GM11168 (cell line): ENCODE results near the gene IL4.

ENCODE experiments used
- in situ Hi-C: fragments of 300-500 bp; cut with MboI; formaldehyde crosslinking; loops from one replicate; pipeline ENCODE4 v1.12.0; 2022; ENCODE audit warnings: low sequenced_read_pairs; ENCODE audit not compliant: unreplicated experiment

The IL4 gene

GRCh38 chr5:132669966-132670882 is 3.6 kb upstream of the IL4 start:
- in situ Hi-C loops, result no loop called here

DNA sequence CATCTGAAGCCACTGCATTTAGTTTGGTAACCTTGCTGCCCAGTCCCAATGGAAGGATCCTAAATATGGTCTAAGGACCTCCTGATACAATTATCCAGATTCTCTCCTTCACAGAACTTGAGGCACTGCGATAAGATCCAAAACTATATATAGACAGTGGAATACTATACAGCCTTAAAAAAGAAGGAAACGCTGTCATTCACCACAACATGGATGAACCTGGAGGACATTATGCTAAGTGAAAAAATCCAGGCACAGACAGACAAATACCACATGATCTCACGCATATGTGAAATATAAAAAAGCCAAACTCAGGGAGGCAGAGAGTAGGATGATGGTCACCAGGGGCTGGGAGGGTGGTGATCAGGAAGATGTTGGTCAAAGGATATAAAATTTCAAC is 2.8 kb upstream of the IL4 start:
- in situ Hi-C loops, result no loop called here

- in situ Hi-C loops, result no loop called here
Observed at GRCh38 chr5:132673488-132673887, 301 bp upstream of the IL4 start.

GRCh38 chr5:132674671-132675506 is 1.1 kb downstream of the IL4 start:
- in situ Hi-C loops, result no loop called here

DNA sequence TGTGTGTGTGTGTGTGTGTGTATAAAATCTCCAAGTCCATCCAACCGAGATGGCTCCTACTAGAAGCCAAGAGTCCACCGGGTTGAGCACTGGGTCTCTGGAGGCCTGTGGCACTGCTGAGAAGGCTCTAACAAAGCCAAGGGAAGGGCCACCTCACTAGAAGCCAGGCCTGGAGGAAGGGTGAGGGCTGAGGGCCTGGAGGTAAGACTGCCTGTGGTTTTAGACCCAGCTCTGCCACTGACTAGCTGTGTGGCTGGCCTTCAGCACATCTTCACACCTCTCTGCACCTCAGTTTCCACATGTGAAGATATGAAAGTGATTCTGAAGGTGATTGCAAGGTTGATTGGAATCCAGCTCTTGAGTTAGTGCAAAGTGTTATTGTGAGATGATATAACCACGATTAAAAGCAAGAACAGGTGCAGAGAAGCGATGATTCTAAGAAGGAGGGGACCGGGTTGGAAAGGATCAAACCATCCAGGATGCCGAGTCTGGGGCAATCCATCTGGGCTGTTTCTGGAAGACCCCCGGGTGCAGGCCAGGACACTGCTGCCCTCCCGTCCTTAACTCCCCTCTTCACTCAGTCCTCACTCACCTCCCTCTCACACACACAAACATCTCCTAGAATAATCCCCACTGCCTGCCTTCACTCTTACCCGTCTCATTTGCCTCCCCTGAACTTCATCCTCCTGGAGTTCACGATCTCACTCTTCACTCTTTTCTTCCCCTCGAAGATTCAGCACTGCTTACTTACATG is 2.3 kb downstream of the IL4 start:
- in situ Hi-C loops, result no loop called here

DNA sequence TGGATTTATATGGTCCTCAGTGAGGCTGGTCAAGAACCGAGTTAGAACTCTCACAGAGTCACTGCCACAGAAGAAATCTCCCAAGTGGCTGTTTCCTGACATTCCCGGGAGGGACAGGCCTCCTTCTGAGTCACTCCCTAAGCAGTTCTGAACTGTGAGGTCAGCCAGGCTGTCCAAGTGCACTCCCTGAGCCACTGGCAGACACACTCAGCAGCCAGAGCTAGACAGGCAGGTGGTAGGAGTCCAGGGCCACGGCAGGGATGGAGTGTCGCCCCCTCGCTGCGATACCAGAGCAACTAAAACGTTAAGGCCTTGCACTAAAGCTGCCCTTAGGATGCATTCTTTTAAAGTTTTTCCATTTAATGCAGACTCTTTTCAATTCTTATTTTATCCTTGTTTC is 3.4 kb downstream of the IL4 start:
- in situ Hi-C loops, result no loop called here

DNA sequence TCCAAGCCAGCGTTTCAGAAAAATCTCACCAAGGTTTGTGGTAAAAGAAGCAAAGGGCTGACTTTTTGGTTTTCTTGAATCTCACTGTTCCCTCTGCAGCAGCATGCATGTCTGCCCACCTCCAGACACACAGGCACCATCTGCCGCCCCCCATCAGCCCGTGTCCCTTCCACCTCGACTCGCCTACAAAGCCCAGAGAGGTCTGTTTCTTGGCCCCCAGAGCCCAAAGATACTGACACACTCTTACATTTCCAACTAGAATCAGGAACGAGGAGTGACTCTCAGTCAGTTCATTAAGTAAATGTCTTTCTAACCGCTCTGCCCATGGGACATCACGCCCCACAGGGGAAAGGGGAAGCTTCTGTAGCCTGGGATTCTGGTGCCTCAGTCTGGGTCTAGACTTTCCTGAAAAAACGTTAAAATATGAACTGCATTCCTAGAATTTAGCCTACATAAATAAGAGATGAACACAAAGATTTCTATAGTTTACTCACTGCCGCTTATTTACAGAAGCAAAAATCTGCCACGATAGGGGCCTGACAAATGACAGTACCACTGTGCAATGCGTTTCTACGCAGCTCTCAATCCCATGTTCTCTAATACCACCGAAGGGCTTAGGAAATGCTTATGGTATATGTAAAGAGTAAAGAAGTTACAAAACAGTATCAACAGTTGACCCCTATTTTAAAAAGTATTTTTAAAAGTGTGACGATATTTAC is 4.1 kb downstream of the IL4 start:
- in situ Hi-C loops, result no loop called here

DNA sequence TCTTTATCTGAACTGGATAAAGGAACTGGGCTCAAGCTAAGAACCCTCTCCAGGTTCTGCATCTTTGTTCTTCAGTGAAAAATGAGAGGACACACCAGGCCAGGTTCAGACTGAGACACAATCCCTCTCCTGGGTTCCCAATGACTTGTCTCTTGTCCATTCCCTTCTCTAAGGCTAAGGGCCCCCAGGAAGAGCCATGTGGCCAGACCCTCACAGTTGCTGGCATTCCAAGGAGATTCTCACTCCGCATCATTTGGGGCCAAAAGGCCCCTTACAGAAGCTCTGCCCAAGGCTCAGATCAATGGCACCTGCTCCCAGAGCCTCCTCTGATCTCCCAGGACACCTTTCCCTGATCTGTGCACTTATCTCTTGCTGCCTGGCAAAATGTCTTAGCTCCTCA is 4.9 kb downstream of the IL4 start:
- in situ Hi-C loops, result no loop called here

- in situ Hi-C loops, result no loop called here
Observed at GRCh38 chr5:132679166-132679565, 5.4 kb downstream of the IL4 start.

DNA sequence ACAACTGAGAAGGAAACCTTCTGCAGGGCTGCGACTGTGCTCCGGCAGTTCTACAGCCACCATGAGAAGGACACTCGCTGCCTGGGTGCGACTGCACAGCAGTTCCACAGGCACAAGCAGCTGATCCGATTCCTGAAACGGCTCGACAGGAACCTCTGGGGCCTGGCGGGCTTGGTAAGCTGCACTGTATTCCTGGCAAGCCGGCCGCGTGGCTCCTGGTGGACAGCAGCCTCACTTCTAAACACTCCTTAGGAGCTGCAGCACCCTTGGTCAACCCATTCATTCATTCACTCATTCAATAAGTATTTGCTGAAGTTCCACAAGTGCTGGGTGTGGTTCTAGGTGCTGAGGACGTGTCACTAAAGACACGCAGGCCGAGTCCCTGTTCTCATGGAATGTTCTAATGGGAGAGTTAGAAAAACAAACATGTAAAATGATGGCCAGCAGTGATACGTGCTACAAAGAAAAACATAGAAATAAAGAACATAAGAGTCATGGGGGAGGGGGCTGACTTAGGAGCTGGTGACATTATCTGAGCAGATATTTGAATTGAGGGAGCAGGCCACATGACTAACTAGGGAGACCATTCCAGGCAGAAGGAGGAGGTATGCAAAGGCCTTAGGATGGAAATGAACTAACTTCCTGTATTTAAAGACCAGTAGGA is 6.1 kb downstream of the IL4 start:
- in situ Hi-C loops, result no loop called here

DNA sequence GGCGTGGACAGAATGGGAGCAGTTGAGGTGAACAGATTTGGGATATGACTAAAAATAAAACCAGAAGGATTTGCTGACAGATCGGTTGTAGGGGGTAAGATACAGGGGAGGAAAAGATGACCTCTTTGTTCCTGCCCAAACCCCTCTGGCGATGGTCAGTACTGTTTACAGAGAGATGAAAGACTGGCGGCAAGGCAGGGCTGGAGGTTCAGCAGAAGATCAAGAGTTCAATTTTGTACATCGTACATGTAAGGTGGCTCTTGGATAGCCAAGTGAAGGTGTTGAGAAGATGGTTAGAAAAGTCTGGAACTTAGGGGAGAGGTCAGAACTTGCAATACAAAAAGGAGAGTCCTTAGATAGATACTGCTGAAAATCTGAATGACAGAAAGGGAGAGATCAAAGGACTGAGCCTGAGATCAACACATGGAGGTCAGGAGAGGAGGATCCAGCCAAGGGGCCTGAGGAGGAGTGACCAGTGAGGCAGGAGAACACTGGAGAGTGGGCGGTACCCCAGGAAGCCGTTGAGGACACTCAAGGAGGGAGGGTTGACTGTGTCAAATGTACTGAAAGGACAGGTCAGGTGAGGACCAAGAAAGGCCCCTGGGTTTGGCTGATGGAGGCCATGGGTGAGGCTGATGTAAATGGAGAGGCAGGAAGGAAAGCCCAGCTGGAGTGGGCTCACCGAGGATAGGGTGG is 7.1 kb downstream of the IL4 start:
- in situ Hi-C loops, result no loop called here

- in situ Hi-C loops, result no loop called here
Observed at GRCh38 chr5:132681476-132681831, 7.7 kb downstream of the IL4 start.

DNA sequence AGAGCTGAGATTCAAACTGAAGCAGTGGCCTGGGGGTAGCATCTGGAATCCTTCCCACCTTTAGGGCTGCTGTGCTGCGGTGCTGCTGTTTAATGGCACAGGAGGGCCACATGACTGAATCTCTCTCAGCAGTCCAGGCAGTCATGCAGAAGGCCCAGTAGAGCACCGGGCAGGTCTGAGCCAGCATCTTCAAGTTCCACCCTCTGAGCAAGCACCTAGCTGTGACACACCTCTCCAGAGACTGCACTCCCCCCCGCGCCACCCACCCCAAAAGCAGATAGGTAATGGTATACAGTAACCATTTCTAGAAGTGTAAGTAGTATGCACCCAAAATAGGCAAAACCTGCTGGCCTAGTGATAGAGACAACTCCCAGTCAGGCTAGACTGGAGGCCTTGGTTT is 8.2 kb downstream of the IL4 start:
- in situ Hi-C loops, result no loop called here

- in situ Hi-C loops, result no loop called here
Observed at GRCh38 chr5:132684491-132684890, 10.7 kb downstream of the IL4 start.

- in situ Hi-C loops, result no loop called here
Observed at GRCh38 chr5:132684922-132685720, 11.3 kb downstream of the IL4 start.

DNA sequence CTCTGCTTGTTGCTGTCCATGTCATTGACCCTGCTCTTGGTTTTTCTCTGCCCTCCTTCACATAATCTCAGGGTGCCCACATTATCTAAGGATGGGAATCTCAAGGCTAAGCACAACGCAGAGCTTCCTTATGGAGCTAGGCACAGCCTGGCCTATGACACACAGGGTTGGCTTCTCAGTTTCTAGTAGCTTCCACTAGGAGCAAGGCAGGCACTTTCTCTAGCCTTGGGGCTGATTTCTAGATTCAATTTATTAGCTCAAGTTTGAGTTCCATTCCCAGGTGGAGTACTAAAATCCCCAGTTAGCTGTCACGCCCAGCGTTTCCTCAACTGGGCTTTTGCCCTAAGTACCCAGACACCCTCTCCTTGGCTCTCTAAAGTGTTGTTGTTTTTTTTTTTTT is 12.4 kb downstream of the IL4 start:
- in situ Hi-C loops, result no loop called here

- in situ Hi-C loops, result no loop called here
Observed at GRCh38 chr5:132687995-132688394, 14.2 kb downstream of the IL4 start.
